ENCODE measurements around the gene CUL2.
"Not testable (repeated sequence)": the region's sequence is repeated elsewhere in the genome, so short reads cannot be mapped to it uniquely, and the experiment has no call there.

CUL2 gene

DNA sequence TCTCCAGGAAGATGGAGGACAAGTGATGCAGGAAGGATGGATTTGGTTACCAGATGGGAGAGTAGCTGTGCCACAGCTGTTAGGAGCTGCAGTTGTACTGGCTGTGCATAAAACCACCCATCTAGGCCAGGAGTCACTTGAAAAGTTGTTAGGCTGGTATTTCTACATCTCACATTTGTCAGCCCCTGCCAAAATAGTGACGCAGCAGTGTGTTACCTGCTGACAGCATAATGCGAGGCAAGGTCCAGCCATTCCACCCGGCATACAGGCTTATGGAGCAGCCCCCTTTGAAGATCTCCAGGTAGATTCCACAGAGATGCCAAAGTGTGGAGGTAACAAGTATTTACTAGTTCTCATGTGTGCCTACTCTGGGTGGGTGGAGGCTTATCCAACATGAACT lies 116.4 kb downstream of the CUL2 start:
- H3K27ac Mint-ChIP-seq; H3K36me3 Mint-ChIP-seq (ENCODE audit: low read depth); intact Hi-C loops (cut with micrococcal nuclease); H3K27me3 Mint-ChIP-seq; H3K4me1 Mint-ChIP-seq (ENCODE audit: low read depth); H3K4me3 Mint-ChIP-seq: not testable (repeated sequence)
- H3K9me3 Mint-ChIP-seq, result peaks cover 24% of the 10 kb centered on the region

DNA sequence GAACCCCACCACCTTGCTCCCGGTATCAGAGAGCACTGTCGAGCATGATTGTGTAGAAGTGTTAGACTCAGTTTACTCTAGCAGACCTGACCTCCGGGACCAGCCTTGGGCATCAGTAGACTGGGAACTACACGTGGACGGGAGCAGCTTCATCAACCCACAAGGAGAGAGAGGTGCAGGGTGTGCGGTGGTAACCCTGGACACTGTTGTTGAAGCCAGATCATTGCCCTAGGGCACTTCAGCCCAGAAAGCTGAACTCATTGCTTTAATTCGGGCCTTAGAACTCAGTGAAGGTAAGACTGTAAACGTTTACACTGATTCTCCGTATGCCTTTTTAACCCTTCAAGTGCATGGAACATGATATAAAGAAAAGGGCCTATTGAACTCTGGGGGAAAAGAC lies 117.0 kb downstream of the CUL2 start:
- intact Hi-C loops (cut with micrococcal nuclease); H3K27me3 Mint-ChIP-seq; H3K4me3 Mint-ChIP-seq; H3K4me1 Mint-ChIP-seq (ENCODE audit: low read depth); H3K27ac Mint-ChIP-seq; H3K36me3 Mint-ChIP-seq (ENCODE audit: low read depth): not testable (repeated sequence)
- peaks cover 24% of the 10 kb centered on the region for H3K9me3 Mint-ChIP-seq

DNA sequence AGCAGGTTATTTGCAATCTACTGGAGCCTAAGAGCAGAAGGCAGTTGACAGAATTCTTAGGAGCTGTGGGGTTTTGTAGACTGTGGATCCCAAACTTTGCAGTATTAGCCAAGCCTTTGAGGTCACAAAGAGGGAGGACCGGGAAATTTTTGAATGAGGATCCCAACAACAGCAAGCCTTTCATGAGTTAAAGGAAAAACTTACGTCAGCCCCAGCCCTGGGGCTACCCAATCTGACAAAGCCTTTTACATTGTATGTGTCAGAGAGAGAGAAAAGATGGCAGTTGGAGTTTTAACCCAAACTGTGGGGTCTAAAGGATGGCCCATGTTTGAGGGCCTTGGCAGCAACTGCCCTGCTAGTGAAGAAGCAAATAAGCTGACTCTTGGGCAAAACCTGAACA lies 117.5 kb downstream of the CUL2 start:
- intact Hi-C loops (cut with micrococcal nuclease); H3K4me3 Mint-ChIP-seq; H3K36me3 Mint-ChIP-seq (ENCODE audit: low read depth); H3K27me3 Mint-ChIP-seq; H3K4me1 Mint-ChIP-seq (ENCODE audit: low read depth); H3K27ac Mint-ChIP-seq: not testable (repeated sequence)
- H3K9me3 Mint-ChIP-seq, result peaks cover 24% of the 10 kb centered on the region

DNA sequence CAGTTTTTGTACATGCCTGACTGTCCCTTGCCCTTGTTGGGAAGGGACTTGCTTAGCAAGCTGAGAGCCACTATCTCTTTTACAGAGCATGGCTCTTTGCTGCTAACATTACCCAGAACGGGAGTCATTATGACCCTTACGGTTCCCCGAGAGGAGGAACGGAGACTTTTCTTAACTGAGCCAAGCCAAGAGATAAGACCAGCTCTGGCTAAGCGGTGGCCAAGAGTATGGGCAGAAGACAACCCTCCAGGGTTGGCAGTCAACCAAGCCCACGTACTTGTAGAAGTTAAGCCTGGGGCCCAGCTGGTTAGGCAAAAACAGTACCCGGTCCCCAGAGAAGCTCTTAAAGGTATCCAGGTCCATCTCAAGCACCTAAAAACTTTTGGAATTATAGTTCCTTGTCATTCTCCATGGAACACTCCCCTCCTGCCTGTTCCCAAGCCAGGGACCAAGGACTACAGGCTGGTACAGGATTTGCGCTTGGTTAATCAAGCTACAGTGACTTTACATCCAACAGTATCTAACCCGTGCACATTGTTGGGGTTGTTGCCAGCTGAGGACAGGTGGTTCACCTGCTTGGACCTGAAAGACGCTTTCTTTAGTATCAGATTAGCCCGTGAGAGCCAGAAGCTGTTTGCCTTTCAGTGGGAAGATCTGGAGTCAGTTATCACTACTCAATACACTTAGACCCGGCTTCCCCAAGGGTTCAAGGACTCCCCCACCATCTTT lies 118.4 kb downstream of the CUL2 start:
- H3K27me3 Mint-ChIP-seq; H3K36me3 Mint-ChIP-seq (ENCODE audit: low read depth); H3K4me1 Mint-ChIP-seq (ENCODE audit: low read depth); H3K27ac Mint-ChIP-seq; H3K4me3 Mint-ChIP-seq; intact Hi-C loops (cut with micrococcal nuclease): not testable (repeated sequence)
- peaks cover 24% of the 10 kb centered on the region for H3K9me3 Mint-ChIP-seq

DNA sequence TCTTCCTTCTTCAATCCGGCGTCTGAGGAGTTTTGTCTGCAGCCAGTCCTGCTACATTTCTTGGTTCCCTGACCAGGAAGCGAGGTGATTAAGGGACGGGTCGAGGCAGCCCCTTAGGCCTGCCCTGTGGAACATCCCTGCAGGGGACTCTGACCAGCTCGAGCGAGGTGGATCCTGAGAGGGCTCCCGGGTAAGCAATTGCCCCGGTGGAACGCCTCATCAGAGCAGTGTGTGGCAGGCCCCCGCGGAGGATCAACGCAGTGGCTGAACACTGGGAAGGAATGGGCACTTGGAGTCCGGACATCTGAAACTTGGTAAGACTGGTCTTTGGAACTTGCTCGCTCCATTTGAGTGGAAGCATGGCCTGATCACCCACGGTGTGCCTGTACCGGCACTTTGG lies 121.0 kb downstream of the CUL2 start:
- no peaks in the 10 kb centered on the region for H3K27me3 Mint-ChIP-seq
- intact Hi-C loops (cut with micrococcal nuclease), result no loop called here
- H3K4me1 Mint-ChIP-seq (ENCODE audit: low read depth), result no peaks in the 10 kb centered on the region
- no peak overlapping the region for H3K4me3 Mint-ChIP-seq
- H3K36me3 Mint-ChIP-seq (ENCODE audit: low read depth), result no peaks in the 10 kb centered on the region
- no peak overlapping the region for H3K27ac Mint-ChIP-seq
- H3K9me3 Mint-ChIP-seq, result peaks cover 2% of the 10 kb centered on the region

DNA sequence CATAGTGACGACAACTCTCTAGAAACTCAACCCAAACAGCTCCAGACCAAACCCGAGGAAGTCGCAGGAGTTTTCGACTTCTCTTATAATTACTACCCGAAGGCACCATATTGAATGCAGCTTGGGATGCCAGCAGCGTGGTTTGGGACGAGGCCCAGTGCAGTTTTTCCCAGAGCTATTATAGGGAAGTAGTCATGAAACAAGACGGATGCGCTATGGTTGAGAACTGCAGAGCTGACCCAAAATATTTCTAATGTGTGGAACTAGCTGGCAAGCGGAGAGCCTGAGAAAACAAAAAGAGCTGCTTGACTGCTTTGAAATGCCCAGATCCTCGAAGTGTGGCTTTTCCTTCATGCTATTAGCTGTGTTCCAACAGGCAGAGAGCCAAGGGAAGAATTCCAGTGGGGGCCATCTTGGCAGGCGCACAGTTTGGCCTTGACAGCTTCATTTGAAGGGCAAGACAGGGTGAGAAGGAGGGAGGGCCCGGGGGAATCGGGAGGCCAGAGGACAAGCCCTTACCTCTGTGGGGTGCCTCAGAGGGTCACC lies 122.7 kb downstream of the CUL2 start:
- no peaks in the 10 kb centered on the region for H3K27me3 Mint-ChIP-seq
- intact Hi-C loops (cut with micrococcal nuclease), result no loop called here
- H3K36me3 Mint-ChIP-seq (ENCODE audit: low read depth), result no peaks in the 10 kb centered on the region
- no peak overlapping the region for H3K27ac Mint-ChIP-seq
- no peaks in the 10 kb centered on the region for H3K9me3 Mint-ChIP-seq
- no peak overlapping the region for H3K4me3 Mint-ChIP-seq
- no peaks in the 10 kb centered on the region for H3K4me1 Mint-ChIP-seq (ENCODE audit: low read depth)

DNA sequence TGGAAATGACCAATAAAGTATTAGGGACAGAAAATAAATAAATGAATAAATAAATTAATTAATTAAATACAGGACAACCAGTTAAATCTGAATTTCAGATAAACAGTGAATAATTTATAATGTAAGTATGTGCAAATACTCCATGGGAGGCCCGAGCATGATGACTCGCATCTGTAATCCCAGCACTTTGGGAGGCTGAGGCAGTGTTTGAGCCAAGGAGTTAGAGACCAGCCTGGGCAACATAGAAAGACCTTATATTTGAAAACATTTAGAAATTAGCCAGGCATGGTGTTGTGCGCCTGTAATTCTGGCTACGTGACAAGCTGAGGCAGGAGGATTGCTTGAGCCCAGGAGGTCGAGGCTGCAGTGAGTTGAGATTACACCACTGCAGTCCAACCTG lies 123.7 kb downstream of the CUL2 start:
- H3K27me3 Mint-ChIP-seq, result no peaks in the 10 kb centered on the region
- H3K27ac Mint-ChIP-seq, result no peak overlapping the region
- no peak overlapping the region for H3K4me3 Mint-ChIP-seq
- H3K36me3 Mint-ChIP-seq (ENCODE audit: low read depth), result no peaks in the 10 kb centered on the region
- no peaks in the 10 kb centered on the region for H3K4me1 Mint-ChIP-seq (ENCODE audit: low read depth)
- no peaks in the 10 kb centered on the region for H3K9me3 Mint-ChIP-seq
- intact Hi-C loops (cut with micrococcal nuclease), result no loop called here

DNA sequence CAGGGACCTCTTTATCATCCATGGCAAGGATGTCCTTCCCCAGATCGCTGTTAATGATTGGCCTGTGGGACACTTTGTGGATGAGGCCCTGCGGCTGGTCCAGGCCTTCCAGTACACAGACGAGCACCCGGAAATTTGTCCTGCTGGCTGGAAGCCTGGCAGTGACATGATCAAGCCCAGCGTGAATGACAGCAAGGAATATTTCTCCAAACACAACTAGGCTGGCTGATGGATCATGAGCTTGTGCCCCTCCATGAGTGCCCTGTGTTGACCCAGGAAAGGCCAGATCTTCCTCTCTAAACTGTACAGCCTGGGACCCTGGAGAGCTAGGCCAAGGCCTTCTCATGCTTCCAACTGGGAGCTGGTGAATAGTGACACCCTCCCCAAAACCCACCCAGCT lies 124.1 kb downstream of the CUL2 start:
- intact Hi-C loops (cut with micrococcal nuclease), result no loop called here
- Mint-ChIP-seq H3K27ac (no peak overlapping the region), H3K4me1 (ENCODE audit: low read depth) (no peaks in the 10 kb centered on the region), H3K27me3 (no peaks in the 10 kb centered on the region), H3K4me3 (no peak overlapping the region), H3K9me3 (no peaks in the 10 kb centered on the region), H3K36me3 (ENCODE audit: low read depth) (no peaks in the 10 kb centered on the region)

DNA sequence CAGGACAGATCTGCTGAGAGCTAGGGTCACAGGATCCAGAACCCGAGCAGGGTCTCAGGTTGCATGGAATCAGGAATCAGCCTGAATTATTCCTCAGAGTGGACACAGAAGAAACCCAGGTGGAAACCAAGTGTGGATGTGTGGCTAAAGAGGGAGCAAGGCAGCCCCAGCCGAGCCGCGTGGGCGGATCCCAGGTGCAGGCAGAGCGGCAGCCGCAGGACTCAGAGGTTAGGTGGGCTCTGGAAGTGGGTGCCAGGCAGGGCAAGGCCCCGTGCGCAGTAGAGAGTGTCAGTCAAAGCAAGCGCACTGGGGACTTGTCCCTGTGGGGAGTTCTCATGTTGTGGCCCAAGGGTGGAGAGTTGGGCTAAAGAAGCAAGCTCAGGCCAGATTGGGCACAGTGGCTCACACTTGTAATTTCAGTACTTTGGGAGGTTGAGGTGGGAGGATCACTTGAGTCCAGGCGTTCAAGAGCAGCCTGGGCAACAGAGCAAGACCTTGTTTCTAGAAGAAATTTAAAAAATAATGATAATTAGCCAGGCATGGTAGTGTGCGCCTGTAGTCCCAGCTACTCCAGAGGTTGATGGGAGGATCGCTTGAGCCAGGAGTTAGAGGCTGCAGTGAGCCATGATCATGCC lies 125.9 kb downstream of the CUL2 start:
- Mint-ChIP-seq H3K4me3 (no peak overlapping the region), H3K4me1 (ENCODE audit: low read depth) (no peaks in the 10 kb centered on the region), H3K27me3 (no peaks in the 10 kb centered on the region), H3K9me3 (no peaks in the 10 kb centered on the region), H3K27ac (no peak overlapping the region), H3K36me3 (ENCODE audit: low read depth) (no peaks in the 10 kb centered on the region)
- intact Hi-C loops (cut with micrococcal nuclease), result no loop called here

DNA sequence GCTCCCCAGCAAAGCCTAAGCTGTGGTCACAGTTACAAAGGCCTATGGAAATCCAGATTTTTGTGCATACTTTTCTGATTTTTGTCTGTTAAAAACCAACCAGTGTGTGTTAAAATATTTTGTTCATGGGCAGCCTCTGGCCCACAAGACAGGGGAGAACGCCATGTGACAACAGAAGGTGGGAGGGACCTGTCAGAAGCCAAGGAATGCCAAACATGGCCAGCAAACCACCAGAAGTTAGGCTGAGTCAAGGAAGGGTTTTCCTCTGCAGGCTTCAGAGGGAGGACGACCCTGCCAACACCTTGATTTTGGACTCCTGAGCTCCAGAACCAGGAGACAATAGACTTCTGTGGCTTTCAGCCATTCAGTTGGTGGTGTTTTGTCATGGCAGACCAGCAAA lies 127.3 kb downstream of the CUL2 start:
- Mint-ChIP-seq H3K36me3 (ENCODE audit: low read depth) (no peaks in the 10 kb centered on the region), H3K27me3 (no peaks in the 10 kb centered on the region), H3K27ac (no peak overlapping the region), H3K9me3 (no peaks in the 10 kb centered on the region), H3K4me3 (no peak overlapping the region), H3K4me1 (ENCODE audit: low read depth) (no peaks in the 10 kb centered on the region)
- intact Hi-C loops (cut with micrococcal nuclease), result no loop called here

DNA sequence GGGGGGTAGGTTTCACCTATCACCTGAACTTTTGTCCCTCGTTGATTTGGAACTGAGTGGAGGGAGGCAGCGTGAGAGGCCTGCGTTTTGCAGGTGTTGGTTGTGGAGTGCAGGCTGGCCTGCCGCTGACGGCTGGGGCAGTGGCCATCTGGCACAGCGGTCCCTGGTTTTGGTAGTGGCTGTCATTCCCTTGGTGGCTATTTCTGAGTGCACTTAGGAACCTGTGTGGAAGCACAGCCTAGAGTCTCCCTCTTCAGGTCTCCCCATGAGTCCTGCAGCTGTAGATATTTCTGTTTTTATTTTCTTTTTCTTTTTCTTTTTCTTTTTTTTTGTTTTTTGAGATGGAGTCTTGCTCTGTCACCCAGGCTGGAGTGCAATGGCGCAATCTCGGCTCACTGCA lies 129.2 kb downstream of the CUL2 start:
- Mint-ChIP-seq H3K27me3 (no peaks in the 10 kb centered on the region), H3K27ac (no peak overlapping the region), H3K4me3 (no peak overlapping the region), H3K4me1 (ENCODE audit: low read depth) (no peaks in the 10 kb centered on the region), H3K36me3 (ENCODE audit: low read depth) (no peaks in the 10 kb centered on the region), H3K9me3 (no peaks in the 10 kb centered on the region)
- intact Hi-C loops (cut with micrococcal nuclease), result no loop called here

DNA sequence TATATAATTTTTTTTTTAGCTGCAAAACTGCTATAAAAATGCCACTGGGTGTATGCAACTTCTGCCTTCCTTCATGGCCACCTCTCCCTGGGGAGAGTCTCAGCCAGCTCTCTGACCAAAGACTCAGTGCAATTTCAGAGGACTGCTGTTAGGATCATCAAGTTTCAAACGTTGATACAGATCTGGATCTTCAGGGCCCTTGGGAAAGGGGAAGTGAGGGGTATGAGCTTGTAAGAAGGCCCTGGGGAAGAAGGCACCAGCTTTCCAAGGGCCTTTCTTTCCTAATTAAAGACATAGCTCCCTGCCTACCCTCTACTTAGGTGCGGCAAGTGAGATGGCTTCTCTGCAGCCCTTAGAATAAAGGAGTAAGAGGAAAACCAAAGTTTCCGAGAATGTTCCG lies 130.4 kb downstream of the CUL2 start:
- H3K9me3 Mint-ChIP-seq, result no peaks in the 10 kb centered on the region
- no peak overlapping the region for H3K4me3 Mint-ChIP-seq
- H3K4me1 Mint-ChIP-seq (ENCODE audit: low read depth), result no peaks in the 10 kb centered on the region
- H3K36me3 Mint-ChIP-seq (ENCODE audit: low read depth), result no peaks in the 10 kb centered on the region
- H3K27me3 Mint-ChIP-seq, result no peaks in the 10 kb centered on the region
- intact Hi-C loops (cut with micrococcal nuclease), result no loop called here
- H3K27ac Mint-ChIP-seq, result no peak overlapping the region

DNA sequence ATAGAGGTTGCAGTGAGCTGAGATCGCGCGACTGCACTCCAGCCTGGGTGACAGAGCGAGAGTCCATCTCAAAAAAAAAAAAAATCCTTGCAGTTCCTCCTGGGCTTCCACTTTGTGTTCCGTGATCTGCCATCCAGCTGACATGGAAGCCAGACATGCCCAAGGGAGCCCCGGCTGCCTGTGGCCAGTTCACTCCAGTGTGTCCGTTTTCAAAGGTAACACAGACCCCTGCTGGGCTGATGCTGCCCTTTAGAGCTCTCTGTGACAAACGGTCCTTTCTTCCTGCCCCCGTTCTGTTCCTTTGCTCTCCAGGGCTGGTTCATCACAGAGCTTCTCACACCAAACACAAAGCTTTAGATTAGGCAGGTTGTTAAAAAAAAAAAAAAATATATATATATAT lies 130.8 kb downstream of the CUL2 start:
- Mint-ChIP-seq H3K27ac (no peak overlapping the region), H3K36me3 (ENCODE audit: low read depth) (no peaks in the 10 kb centered on the region), H3K27me3 (no peaks in the 10 kb centered on the region), H3K4me1 (ENCODE audit: low read depth) (no peaks in the 10 kb centered on the region), H3K9me3 (no peaks in the 10 kb centered on the region), H3K4me3 (no peak overlapping the region)
- intact Hi-C loops (cut with micrococcal nuclease), result no loop called here

Data from dendritic cell treated with granulocyte-macrophage colony-stimulating factor and Interleukin-4, amounts not matched to agents 40 ng/mL and 50 ng/mL, for 4 days (primary cell).